HG02981 (cell line): ENCODE results near the gene WFIKKN1.

ENCODE experiments used
- ATAC-seq: cut with Tn5 transposase; IDR thresholded peaks from one replicate; pipeline ENCODE4 v1.9.1; 2021; ENCODE audit warnings: mild to moderate bottlenecking, moderate library complexity; ENCODE audit not compliant: unreplicated experiment

Gene WFIKKN1

DNA sequence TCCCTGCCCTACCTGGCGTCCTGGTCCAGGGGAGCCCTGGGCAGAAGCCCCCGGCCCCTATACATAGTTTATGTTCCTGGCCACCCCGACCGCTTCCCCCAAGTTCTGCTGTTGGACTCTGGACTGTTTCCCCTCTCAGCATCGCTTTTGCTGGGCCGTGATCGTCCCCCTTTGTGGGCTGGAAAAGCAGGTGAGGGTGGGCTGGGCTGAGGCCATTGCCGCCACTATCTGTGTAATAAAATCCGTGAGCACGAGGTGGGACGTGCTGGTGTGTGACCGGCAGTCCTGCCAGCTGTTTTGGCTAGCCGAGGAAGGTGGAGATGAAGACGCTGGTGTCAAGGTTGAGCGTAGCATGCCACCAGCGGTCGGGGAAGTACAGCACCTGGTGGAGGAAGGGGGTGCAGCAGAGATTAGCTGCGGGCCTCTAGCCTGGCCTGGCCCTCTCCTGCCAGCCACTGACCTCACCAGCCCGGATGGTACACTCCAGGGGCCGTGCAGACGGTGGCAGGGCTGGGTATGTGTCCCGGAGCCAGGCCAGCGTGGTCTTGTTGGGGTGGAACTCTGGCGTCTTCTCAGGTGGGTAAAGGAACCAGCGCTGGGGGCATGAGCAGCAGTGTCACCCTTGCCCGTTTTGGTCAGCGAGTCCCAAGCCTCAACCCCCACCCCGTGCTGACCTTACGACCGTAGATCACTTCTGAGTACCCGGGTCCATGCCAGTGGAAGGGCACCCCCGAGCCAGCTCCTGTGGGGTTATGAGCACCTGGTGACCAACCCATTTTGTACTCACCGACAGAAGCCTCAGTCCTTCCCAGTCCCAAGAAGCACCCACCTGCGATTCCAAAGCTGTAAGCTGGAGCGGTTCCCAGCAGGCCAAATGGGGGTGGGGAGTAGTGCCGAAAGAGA is 52.0 kb downstream of the WFIKKN1 start:
- ATAC-seq: no peak

GRCh38 chr16:683396-684070 is 52.7 kb downstream of the WFIKKN1 start:
- no peak for ATAC-seq
